Measurements from ENCODE around the gene GUCY2C.

GUCY2C gene

GRCh38 chr12:14696265-14696741, at the start of gene GUCY2C:
TSS of gene GUCY2C (minus strand) at chr12:14696599. CDS start at chr12:14696448, 151 bp downstream.
- Histone ChIP-seq H3K79me2 (ENCODE audit: insufficient read depth, low read length) (no peaks in the 10 kb centered on the region), H3K9me3 (ENCODE audit: insufficient read depth, low read depth, low read length) (no peaks in the 10 kb centered on the region), H3K36me3 (ENCODE audit: insufficient read depth, low read length) (no peaks in the 10 kb centered on the region), H3K27me3 (ENCODE audit: insufficient read depth, low read length, poor library complexity, severe bottlenecking) (no peaks in the 10 kb centered on the region), H3K4me2 (ENCODE audit: low read depth, low read length, poor library complexity, severe bottlenecking) (no peak within 1 kb of the TSS), H2AFZ (ENCODE audit: low read length) (no peak within 1 kb of the TSS), H4K20me1 (ENCODE audit: insufficient read depth, low read length, poor library complexity, severe bottlenecking) (no peaks in the 10 kb centered on the region), H3K4me1 (ENCODE audit: insufficient read depth, low read length, poor library complexity, severe bottlenecking) (peaks cover 1% of the 10 kb centered on the region), H3F3A (ENCODE audit: low read depth) (no peaks in the 10 kb centered on the region), H3K9me2 (replicated peaks; ENCODE audit: low read depth, low read length) (no peaks in the 10 kb centered on the region), H3K9ac (ENCODE audit: low read depth, low read length, poor library complexity, severe bottlenecking) (no peak within 1 kb of the TSS), H3K4me3 (ENCODE audit: low read length, poor library complexity, severe bottlenecking) (no peak within 1 kb of the TSS)
- TF ChIP-seq CTCF (conservative IDR thresholded peaks at IDR 0.05; ENCODE audit: low read length) (no peak), EZH2phosphoT487 (IDR thresholded peaks at IDR 0.05; ENCODE audit: borderline replicate concordance) (no peak)

- no peak for TF ChIP-seq CTCF (conservative IDR thresholded peaks at IDR 0.05; ENCODE audit: low read length)
- TF ChIP-seq EZH2phosphoT487 (IDR thresholded peaks at IDR 0.05; ENCODE audit: borderline replicate concordance): no peak
- H4K20me1 ChIP-seq (ENCODE audit: insufficient read depth, low read length, poor library complexity, severe bottlenecking): no peaks in the 10 kb centered on the region
- H3F3A ChIP-seq (ENCODE audit: low read depth): no peaks in the 10 kb centered on the region
- H3K36me3 ChIP-seq (ENCODE audit: insufficient read depth, low read length): no peaks in the 10 kb centered on the region
- no peak overlapping the region for H3K9ac ChIP-seq (ENCODE audit: low read depth, low read length, poor library complexity, severe bottlenecking)
- H3K4me3 ChIP-seq (ENCODE audit: low read length, poor library complexity, severe bottlenecking): no peak overlapping the region
- no peak overlapping the region for H3K4me2 ChIP-seq (ENCODE audit: low read depth, low read length, poor library complexity, severe bottlenecking)
- no peaks in the 10 kb centered on the region for H3K4me1 ChIP-seq (ENCODE audit: insufficient read depth, low read length, poor library complexity, severe bottlenecking)
- H2AFZ ChIP-seq (ENCODE audit: low read length): no peak overlapping the region
- no peaks in the 10 kb centered on the region for H3K79me2 ChIP-seq (ENCODE audit: insufficient read depth, low read length)
- H3K9me2 ChIP-seq (replicated peaks; ENCODE audit: low read depth, low read length): no peaks in the 10 kb centered on the region
- H3K9me3 ChIP-seq (ENCODE audit: insufficient read depth, low read depth, low read length): no peaks in the 10 kb centered on the region
- H3K27me3 ChIP-seq (ENCODE audit: insufficient read depth, low read length, poor library complexity, severe bottlenecking): no peaks in the 10 kb centered on the region
These were observed 46.7 kb upstream of the GUCY2C start for GRCh38 chr12:14743061-14743460.

- Histone ChIP-seq H3K27me3 (ENCODE audit: insufficient read depth, low read length, poor library complexity, severe bottlenecking) (no peaks in the 10 kb centered on the region), H3K9ac (ENCODE audit: low read depth, low read length, poor library complexity, severe bottlenecking) (no peak overlapping the region), H3K9me3 (ENCODE audit: insufficient read depth, low read depth, low read length) (no peaks in the 10 kb centered on the region), H2AFZ (ENCODE audit: low read length) (no peak overlapping the region), H3K4me2 (ENCODE audit: low read depth, low read length, poor library complexity, severe bottlenecking) (no peak overlapping the region), H3K79me2 (ENCODE audit: insufficient read depth, low read length) (no peaks in the 10 kb centered on the region), H3K36me3 (ENCODE audit: insufficient read depth, low read length) (no peaks in the 10 kb centered on the region), H3F3A (ENCODE audit: low read depth) (no peaks in the 10 kb centered on the region), H3K4me3 (ENCODE audit: low read length, poor library complexity, severe bottlenecking) (no peak overlapping the region), H3K9me2 (replicated peaks; ENCODE audit: low read depth, low read length) (no peaks in the 10 kb centered on the region), H4K20me1 (ENCODE audit: insufficient read depth, low read length, poor library complexity, severe bottlenecking) (no peaks in the 10 kb centered on the region), H3K4me1 (ENCODE audit: insufficient read depth, low read length, poor library complexity, severe bottlenecking) (no peaks in the 10 kb centered on the region)
- TF ChIP-seq CTCF (conservative IDR thresholded peaks at IDR 0.05; ENCODE audit: low read length): no peak
- TF ChIP-seq EZH2phosphoT487 (IDR thresholded peaks at IDR 0.05; ENCODE audit: borderline replicate concordance): no peak
These were observed 45.5 kb upstream of the GUCY2C start for GRCh38 chr12:14741942-14742341.
